ENCODE data around the gene CFAP161. TPM values are rescaled to one million over a fixed set of nuclear protein-coding genes. Genes with fewer than 3 reads are reported as not detected.

The CFAP161 gene
- total RNA-seq, 4 donors from 2014 or later = 0.40 to 0.57 TPM; not detected in 2

- no peak for TF ChIP-seq POLR2A (IDR thresholded peaks at IDR 0.05)
- TF ChIP-seq, protein P1, sequence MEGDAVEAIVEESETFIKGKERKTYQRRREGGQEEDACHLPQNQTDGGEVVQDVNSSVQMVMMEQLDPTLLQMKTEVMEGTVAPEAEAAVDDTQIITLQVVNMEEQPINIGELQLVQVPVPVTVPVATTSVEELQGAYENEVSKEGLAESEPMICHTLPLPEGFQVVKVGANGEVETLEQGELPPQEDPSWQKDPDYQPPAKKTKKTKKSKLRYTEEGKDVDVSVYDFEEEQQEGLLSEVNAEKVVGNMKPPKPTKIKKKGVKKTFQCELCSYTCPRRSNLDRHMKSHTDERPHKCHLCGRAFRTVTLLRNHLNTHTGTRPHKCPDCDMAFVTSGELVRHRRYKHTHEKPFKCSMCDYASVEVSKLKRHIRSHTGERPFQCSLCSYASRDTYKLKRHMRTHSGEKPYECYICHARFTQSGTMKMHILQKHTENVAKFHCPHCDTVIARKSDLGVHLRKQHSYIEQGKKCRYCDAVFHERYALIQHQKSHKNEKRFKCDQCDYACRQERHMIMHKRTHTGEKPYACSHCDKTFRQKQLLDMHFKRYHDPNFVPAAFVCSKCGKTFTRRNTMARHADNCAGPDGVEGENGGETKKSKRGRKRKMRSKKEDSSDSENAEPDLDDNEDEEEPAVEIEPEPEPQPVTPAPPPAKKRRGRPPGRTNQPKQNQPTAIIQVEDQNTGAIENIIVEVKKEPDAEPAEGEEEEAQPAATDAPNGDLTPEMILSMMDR (IDR thresholded peaks at IDR 0.05) = no peak
- no peak for TF ChIP-seq EP300 (IDR thresholded peaks at IDR 0.05)
- TF ChIP-seq POLR2AphosphoS5 (IDR thresholded peaks at IDR 0.05) = no peak
- no peak overlapping the region for H3K27ac ChIP-seq
- peaks cover 26% of the 10 kb centered on the region for H3K27me3 ChIP-seq
- H3K4me1 ChIP-seq = peaks cover 0 to 9% (median 0%) of the 10 kb centered on the region in 3 donors
- 64 to 68% methylated on average over 3 to 4 of the region's 4 CpGs for WGBS, 2 donors (ENCODE audit: low coverage in 1 of 2)
- ATAC-seq = no peak
- H3K4me3 ChIP-seq = no peak overlapping the region
- no peaks in the 10 kb centered on the region for H3K9me3 ChIP-seq
- no peaks in the 10 kb centered on the region for H3K36me3 ChIP-seq
These were observed 35.7 kb upstream of the CFAP161 start for GRCh38 chr15:81098349-81098748.

DNA sequence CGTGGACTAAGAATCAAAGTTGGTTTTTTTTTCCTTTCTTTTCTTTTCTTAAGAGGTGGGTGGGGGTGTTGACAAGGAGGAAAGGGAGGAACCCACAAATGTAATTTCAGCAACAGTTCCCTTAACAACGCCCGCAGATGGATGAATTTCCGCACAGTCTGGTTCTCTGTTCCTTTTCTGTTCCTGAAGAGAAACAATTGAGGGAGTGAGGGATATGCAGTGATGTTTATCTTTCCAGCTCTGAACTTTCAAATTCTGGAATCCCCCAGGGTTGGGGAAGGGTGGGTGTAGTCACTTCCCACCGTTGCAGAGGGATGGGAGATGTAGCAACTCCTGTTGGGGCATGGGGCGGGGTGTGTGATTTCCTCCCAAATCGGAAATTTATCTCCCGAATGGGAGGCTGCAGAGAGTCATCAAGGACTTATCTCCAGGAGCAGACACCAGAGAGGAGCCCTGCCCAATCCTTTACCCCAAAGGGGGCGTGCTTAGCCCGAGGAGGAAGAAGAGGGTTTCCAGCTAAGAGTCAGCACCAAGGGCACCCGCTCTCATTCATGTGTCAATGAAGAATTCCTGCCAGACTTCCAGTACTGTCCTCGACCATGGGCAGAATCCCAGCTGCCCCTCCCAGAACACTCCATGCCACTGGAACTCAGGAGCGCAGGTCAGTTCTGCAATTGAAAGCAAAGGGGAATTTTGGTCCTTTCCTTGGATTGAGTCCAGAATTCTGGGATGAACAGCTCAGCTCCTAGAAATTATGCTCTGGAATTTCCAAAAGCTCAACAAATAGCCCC is 35.0 kb upstream of the CFAP161 start:
- Histone ChIP-seq H3K4me3 (no peak overlapping the region), H3K9me3 (no peaks in the 10 kb centered on the region), H3K4me1 (peaks cover 0 to 9% (median 0%) of the 10 kb centered on the region in 3 donors), H3K36me3 (no peaks in the 10 kb centered on the region), H3K27ac (peak overlapping the region in 1 of 4 donors; percentile 13), H3K27me3 (peaks cover 26% of the 10 kb centered on the region)
- 35 to 62% methylated on average over 6 to 7 of the region's 13 CpGs for WGBS, 2 donors (ENCODE audit: low coverage in 1 of 2)
- peak; percentile 75 for ATAC-seq
- TF ChIP-seq EP300 (IDR thresholded peaks at IDR 0.05) (no peak), POLR2A (IDR thresholded peaks at IDR 0.05) (no peak), POLR2AphosphoS5 (IDR thresholded peaks at IDR 0.05) (no peak)
- TF ChIP-seq, protein P1 (IDR thresholded peaks at IDR 0.05) = no peak

DNA sequence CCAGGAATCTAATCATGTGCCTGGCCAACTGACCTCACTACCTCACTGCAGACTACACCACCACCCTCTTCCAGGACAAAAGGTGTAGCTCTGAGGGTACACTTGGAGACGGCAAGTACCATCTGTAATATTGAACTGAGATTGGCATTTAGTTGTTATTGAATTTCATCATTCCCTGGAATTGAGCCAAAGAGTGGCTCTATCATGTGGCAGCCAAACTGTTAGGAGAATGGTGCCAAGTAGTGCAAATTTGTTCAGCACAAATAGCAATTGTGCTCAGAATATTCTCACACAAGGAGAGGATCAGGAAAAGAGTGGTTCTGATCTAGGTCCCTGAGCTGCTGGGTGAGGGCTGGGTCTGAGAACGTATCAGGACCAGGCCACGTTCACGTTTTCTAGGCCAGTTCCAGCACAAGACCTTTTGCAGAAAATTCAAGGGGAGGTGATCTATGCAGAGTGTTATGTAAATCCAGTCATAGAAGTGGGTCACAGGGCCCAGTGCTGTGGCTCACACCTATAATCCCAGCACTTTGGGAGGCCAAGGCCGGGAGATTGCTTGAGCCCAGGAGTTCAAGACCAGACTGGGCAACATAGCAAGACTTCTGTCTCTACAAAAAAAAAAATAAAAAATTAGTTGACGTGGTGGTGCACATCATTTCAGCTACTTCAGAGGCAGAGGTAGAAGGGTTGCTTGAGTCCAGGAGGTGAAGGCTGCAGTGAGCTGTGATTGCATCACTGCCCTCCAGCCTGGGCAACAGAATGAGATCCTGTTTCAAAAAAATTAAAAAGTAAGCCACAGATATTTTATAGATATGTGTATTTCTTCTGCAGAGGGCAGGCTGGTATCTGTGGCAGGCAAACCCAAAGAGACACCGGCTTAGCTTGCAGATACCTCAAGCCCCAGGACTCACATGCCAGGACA is 31.9 kb upstream of the CFAP161 start:
- no peak for ATAC-seq
- TF ChIP-seq EP300 (IDR thresholded peaks at IDR 0.05) = no peak
- TF ChIP-seq POLR2AphosphoS5 (IDR thresholded peaks at IDR 0.05) = no peak
- TF ChIP-seq, protein P1 (IDR thresholded peaks at IDR 0.05) = no peak
- TF ChIP-seq POLR2A (IDR thresholded peaks at IDR 0.05) = no peak
- Histone ChIP-seq H3K27me3 (peaks cover 28% of the 10 kb centered on the region), H3K9me3 (no peaks in the 10 kb centered on the region), H3K4me1 (peaks cover 0 to 18% (median 0%) of the 10 kb centered on the region in 3 donors), H3K36me3 (no peaks in the 10 kb centered on the region), H3K4me3 (no peak overlapping the region), H3K27ac (no peak overlapping the region)
- WGBS, 2 donors (ENCODE audit: low coverage in 1 of 2) = 78% methylated on average over 6 of the region's 7 CpGs

- no peak for ATAC-seq
- Histone ChIP-seq H3K36me3 (no peaks in the 10 kb centered on the region), H3K27ac (no peak overlapping the region), H3K27me3 (peaks cover 16% of the 10 kb centered on the region), H3K4me1 (peaks cover 0 to 13% (median 0%) of the 10 kb centered on the region in 3 donors), H3K4me3 (no peak overlapping the region), H3K9me3 (no peaks in the 10 kb centered on the region)
- 71 to 100% methylated on average over 1 of the region's 1 CpG for WGBS, 2 donors (ENCODE audit: low coverage in 1 of 2)
- TF ChIP-seq EP300 (IDR thresholded peaks at IDR 0.05) (no peak), POLR2A (IDR thresholded peaks at IDR 0.05) (no peak), POLR2AphosphoS5 (IDR thresholded peaks at IDR 0.05) (no peak)
- TF ChIP-seq, protein P1 (IDR thresholded peaks at IDR 0.05) = no peak
These were observed 30.2 kb upstream of the CFAP161 start for GRCh38 chr15:81103857-81104256.

All from gastroesophageal sphincter (tissue), 4 donors.